COLO829 (cell line): ENCODE data around the gene TBX19.
A peak's percentile ranks its signal among the peaks of the same experiment; 100 is the strongest.

Experiments
- DNase-seq: peaks from one replicate; pipeline ENCODE4 v3.0.0; 2012; ENCODE audit warnings: low spot score

Gene TBX19

DNA sequence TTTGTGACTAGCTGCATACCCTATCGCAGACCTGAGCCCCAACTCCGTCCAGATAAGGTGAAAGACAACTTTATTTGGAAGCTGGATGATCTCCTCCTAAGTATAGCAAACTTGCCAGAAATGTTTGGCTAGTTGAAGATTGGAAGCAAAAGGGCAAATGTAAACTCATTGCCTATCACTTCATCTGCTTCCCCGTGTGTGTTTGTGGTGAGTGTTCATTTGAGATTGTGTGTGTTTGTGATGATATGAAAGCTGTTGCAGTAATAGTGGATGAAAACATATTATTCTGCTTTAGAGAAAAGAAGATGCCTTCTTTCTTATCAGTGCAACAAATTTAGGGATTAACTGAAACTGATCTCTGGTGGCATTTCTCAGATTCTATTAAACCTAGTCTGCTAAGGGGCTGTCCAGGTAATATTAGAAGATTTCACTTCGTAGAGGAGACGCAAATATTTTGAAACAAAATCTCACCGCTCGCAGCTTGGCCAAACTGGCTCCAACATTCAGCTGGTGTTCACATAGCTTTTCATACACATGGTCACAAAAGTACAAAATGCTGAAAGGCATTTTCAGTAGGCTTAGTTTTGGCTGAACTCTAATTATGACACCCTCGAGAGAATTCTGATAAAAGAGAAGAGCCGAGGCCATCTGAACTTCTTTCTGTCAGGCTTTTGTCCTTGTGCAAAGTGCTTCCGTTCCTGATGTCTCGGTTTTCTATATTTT, 1.1 kb downstream of the TBX19 start:
- no peak for DNase-seq

DNA sequence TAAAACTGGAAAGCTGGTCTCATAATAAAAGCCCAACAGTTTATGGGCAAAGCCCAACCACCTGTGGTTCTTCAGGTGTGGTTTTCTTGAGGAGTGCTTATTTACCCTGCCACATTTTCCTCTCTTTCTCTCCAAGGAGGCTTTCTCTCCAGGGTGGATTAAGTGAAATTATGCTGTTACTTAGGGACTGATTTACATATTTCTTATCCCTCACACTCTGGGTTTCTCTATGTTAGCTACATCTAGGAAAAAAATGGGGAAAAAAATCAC, 4.8 kb downstream of the TBX19 start:
- DNase-seq: no peak

DNA sequence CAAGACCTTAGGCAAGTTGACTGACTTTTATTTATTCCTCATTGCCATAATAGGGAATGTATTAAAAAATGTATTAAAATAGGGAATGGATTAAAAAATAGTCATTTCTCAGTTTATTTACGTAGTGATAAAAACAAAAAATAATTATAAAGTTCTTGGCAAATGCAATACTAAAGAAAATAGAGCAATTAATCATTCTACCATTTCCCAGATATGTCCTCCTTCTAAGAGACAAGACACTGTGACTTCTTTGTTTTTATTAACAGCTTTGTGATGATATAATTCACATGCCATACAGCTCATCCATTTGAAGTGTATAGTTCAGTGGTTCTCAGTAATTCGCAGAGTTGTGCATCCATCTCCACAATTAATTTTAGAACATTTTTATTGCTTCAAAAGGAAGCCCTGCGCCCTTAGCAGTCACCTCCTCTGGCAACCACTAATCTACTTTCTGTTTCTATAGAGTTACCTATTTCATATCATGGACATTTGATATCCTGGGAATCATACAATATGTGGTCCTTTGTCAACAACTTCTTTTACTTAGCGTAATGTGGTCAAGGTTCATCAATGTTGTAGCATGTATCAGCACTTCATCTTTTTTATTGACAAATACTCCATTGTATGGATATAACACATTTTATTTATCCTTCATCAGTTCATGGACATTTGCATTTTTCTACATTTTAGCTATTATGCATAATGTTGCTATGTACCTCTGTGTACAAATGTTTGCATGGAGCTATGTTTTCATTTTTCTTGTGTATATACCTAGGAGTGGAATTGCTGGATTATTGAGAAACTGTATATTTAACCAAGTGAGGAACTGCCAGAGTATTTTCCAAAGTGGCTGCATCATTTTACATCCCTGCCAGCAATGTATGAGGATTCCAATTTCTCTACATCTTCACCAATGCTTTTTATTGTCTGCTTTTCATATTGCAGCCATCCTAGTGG, 5.6 kb downstream of the TBX19 start:
- no peak for DNase-seq

DNA sequence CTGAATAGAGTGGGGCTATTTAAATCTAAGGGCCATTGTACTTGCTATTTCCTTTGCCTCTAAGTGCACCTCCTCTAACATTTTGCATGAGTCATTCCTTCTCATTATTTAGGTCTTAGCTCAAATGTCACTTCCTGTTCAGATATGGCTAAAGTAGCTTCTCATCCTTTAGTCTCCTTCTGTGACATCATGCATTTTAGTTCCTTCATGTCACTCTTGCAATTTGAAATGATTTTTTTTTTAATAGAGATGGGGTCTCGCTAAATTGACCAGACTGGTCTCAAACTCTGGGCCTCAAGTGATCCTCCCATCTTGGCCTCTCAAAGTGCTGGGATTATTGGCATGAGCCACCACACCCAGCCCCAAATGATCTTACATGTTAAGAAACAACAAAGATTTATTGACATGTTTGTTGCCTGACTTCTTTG, 6.6 kb downstream of the TBX19 start:
- DNase-seq: peak; percentile 76

DNA sequence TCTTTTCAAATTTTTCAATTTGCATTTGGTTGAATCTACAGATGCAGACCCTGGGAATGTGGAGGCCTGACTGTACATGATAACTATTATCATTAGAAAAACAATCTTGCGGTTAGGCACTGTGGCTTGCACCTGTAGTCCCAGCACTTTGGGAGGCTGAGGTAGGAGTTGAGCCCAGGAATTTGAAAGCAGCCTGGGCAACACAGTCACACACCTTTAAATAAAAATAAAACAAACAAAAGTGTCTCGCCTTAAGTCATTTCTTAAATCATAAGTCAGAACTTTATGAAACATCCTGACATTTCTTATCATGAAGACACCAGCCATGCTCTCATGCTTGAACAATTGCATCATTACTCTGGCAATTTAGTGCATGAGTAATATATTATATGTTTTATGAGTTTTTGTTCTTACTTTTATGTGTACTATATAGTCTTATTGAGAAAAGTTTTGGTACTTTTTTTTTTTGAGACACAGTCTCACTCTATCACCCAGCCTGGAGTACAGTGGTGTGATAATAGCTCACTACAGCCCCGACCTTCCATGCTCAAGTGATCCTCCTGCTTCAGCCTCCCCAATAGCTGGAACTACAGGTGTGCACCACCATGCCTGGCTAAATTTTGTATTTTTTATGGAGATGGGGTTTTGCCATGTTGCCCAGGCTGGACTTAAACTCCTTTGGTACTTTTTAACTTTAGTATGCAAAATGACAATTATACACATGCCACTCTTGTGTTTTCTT, 7.8 kb downstream of the TBX19 start:
- no peak for DNase-seq

DNA sequence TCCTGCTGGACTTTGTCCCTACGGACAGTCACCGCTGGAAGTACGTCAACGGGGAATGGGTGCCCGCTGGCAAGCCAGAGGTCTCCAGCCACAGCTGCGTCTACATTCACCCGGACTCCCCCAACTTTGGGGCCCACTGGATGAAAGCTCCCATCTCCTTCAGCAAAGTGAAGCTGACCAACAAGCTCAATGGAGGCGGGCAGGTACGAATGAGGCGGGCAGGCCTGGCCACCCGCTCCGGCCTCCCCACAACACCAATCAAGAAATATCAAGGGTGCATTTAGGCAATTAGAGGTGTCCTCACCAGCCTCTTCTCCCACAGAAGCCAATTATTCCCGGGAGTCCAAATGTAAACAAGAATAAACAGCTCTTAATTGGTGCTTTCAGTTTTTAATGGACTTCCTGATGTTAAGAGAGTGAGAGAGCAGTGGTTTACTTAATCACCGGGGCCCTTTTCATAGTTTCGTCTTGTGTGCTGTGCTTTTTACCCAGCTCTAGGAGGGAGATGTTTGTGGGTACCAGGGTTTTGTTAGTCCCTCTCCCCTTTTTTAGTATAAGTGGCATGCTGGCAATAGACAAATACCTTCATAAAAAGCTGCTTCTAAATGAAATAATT, 10.7 kb downstream of the TBX19 start:
- no peak for DNase-seq

DNA sequence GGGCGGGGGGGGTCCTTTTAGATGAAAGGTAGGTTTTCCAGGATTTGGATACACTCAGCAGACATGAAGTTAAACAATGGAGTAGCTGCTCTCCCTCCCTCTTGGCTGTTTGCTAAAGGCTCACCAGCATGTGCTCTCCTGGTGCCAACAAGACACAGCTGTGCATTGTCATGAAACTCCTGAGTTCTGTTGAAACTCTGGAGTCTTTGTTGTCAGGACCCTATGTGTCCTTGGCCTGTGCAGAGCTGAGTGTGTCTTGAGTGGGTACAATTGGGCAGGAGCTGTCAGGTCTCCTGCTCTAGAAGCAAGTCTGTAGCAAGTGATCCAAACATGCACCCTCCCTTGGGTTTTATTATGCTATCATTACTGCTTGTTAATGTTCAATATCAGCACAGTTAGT, 12.7 kb downstream of the TBX19 start:
- DNase-seq: no peak

DNA sequence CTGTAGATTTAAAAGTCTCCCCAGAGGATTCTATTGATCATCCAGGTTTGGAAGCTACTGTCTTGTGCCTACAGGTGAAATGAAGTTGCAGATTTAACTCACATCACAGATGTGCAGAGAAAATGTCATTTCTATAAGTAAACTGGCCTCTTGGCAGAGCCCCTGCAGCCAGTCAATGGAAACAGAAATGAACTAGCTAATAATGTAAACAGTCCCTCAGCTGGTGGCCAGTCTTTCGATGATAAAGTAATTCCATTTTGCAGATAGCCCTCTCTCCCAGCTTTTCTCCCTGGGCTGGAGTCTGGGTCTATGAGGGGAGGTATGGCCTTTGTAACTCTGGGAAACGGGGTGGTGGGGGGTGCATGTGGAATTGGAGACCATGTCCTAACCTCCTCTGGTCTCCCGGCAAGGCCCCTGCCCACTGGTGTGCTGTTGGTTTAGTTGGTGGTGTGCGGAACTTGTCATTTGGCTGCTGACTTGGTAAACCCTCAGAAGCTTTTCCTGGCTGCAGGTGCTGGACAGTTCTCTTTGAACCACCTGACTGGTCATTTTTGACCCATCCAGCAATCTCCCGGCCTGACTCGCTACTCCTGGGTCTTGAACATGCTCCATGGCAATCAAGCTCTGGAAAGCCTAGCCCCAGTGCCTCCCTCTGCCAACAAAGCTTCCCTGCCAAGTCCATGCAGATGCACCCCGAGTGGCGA, 14.9 kb downstream of the TBX19 start:
- no peak for DNase-seq

DNA sequence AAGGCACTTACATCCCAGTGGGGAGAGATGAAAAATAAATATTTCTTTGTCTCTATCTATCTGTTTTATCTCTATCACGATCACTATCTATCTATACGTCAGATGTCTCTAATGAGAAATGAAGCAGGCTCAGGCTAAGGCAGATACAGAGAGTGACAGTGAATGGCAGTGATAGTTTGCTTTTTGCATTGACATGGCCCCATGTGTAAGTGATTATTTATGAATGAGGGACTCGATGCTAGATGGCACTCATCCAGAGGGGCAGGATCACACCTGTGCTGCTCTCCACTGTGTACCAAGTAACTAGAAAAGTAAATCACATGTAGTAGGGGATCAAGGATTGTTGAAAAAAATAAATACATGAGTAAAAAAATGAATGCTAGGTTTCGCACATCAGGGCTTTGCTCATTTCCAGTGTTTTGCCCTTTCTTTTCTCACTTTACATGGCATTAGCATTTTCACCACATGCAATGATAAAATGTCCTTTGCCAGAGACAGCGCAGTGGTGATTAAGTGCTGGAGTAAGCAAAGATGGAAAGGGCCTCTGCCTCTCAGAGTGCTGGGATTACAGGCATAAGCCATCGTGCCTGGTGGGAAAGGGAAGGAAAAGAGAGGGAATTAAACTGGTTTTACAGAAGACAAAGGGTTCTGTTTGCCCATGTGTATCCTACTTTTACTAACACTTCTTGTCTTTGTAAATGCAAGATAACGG, 16.5 kb downstream of the TBX19 start:
- DNase-seq: no peak

DNA sequence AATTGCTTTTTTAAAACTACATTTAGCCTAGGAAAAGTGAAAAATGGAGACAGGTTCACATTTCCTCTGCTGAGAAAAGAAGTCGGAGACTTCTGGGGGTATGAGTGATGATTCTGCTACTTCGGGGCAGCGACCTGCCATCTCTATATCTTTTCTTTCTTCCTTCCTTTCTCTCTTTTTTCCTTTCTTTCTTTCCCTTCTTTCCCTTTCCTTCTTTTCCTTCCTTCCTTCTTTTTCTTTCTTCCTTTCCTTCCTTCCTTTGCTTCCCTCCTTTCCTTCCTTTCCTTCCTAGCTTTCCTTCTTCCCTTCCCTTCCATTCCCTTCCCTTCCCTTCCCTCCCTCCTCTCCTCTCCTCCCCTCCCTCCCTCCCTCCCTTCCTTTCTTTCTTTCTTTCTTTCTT, 17.8 kb downstream of the TBX19 start:
- no peak for DNase-seq

DNA sequence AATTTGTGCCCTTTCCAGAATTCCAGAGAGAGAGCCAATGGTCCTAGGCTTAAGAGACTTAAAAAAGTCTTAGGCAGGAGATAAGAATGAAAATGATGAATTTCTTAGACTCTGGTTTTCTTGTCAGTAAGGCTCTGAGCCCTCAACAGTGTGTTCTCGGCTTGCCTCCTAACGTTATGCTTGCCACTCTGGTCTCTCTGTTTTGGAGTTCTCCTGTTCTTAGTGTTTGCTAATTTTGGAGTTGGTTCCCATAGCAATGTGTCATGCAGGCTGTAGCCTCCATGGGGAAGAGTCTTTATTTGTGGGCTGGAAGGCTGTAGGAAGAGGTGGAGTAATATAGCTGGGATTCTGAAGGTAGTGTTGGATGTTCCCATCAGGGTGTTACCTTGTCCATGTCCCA, 19.9 kb downstream of the TBX19 start:
- no peak for DNase-seq

DNA sequence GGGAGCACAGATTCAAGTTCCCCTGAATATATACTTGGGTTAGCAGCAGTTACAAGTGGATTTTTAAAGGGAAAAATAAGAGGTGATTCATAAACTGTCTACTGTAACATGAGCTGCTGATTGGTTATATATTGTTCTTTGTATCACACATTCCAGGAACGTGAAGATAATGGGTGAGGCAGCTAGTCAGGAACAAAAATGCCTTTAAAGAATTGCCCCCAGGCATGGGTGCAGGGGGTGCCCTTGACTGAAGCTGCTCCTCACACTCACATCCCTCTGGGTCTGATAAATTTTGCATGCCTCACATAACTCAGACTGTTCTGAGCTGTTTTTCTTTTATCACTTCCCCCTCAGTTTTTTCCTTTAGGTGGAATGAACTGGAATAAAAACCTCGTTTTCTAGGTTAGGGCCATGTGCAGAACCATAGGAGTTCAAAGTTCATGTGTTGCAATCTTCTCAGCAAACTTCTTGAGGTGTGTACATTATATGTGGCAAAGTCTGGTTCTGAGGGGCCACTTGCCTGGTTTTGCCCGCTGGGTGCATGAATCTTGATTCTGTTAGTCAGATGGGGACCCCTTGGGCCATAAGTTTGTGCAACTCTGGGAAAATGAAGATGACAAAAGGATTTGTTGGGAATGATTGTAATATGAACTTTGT, 21.1 kb downstream of the TBX19 start:
- peak; percentile 85 for DNase-seq

DNA sequence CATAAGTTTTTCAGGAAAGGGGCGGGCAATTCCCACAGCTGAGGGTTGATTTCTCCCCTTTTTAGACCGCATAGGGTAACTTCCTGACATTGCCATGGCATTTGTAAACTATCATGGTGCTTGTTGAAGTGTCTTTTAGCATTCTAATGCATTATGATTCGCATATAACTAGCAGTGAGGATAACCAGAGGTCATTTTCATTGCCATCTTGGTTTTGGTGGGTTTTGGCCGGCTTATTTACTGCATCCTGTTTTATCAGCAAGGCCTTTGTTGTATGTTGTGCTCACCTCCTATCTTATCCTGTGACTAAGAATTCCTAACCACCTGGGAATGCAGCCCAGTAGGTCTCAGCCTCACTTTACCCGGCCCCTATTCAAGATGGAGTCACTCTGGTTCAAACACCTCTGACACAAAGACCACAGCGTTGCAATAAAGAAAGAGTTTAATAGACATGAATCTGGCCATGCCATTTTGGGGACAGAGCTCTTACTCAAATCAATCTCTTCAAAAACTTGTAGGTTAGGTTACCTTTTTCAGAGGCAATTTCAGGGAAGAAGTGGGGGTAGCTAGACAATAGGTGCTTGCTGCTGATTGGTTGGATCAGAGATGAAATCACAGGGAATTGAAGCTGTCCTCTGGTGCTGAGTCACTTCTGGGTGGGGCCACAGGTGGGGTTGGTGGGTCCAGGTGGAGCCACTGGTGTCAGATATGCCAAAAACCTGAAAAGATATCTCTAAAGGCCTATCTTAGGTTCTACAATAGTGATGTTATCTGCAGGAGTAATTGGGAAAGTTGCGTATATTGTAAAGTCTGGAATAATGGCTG, 23.3 kb downstream of the TBX19 start:
- DNase-seq: no peak

DNA sequence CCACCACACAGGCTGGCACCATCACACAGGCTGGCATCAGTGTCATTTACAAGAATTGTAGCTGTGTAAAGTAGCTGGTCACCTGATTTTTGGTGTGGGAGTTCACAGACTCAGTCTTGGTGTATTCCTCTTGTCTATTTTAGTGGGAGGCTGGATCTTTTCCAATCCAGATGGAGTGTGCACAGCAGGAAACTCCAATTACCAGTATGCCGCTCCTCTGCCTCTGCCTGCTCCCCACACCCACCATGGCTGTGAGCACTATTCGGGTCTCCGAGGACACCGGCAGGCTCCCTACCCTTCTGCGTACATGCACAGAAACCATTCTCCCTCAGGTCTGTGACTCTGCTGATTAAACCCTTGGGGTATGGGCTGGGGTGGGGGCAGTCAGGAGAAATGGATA, 24.2 kb downstream of the TBX19 start:
- no peak for DNase-seq

DNA sequence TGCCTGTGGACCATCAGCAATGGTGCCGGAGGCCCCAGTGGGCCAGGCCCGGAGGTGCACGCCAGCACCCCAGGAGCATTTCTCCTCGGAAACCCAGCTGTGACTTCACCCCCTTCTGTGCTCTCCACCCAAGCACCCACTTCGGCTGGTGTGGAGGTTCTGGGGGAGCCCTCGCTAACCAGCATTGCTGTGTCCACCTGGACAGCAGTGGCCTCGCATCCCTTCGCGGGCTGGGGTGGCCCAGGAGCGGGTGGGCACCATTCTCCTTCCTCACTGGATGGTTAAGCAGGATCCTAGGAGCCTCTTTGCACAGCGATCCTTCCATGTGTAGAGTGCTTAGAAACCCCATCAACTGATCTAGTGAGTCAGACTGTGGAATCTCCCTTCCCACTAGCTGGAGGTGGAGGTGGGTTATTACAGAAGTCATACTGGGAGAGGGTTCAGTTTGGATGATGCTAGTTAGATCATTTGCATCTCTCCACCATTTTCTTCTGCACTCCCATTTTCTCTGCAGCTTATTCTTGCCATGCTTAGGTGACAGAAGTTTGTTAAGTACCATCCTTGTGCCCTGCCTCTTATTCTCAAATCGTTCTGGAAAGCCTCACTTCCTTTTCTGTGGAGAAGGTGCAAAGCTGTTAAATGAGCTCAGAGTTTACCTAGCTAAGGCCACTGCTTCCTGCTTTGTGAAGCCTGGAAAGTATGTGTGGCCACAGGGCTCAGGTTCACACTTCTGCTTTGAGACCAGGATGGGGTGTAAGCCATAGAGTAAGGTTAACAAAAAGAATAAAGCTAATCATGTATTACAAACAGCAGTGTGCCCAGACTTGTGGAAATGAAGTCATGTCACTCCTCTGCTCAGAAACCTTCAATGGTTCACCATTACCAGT, 32.3 kb downstream of the TBX19 start:
- DNase-seq: no peak

DNA sequence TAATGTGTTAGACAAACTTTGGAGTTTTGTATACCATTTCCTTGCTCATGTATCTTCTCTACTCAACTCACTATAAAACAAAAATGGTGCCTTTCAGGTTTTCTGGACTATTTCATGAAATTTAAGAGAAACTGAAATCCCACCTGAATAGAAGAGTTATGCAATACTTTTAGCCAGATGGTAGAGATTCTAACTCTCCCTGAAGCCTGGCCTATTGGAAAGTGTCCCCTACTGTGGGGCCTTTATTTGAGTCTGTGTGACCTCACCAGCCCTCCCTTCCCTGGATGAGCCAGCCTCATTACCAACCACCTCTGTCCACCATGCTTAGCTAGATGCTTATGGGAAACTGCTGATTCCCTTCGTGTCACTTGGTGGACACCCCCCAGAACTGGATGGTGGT, 35.5 kb downstream of the TBX19 start:
- DNase-seq: no peak

DNA sequence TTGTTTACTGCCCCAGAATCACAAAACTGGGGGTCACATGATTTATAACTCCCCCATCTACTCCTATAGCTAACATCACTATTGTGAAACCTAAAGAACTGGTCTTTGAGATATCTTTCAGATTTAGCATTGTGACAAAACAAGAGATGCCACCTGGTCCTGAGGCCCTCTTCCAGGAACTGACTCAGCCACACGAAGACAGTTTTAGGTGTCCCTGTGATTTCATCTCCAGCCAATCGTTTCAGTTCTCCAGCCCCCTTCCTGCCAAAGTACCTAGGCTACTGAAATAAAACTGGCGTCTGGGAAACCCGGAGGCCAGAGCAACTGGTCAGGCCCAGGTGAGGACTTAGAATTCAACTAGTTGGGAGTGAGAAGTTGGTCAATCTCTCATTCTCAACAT, 36.6 kb downstream of the TBX19 start:
- no peak for DNase-seq

DNA sequence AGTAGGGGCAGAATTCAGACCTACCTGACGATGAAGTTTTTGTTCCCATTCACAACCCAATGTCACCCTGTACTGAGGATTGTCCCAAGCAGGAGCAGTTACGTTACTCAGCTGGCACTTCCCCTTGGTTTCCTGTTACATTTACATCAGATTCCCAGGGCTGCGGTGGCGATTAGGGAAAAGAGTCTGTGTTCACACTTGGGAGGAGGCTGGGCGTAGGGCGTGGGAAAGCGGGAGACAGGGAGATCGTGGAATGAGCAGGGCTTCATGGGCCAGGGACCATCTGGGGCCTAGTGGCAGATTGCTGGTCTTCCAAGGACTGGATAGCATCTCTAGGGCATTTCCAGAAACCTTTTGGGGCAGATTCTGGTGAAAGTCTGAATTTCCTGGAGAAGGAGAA, 39.0 kb downstream of the TBX19 start:
- no peak for DNase-seq

DNA sequence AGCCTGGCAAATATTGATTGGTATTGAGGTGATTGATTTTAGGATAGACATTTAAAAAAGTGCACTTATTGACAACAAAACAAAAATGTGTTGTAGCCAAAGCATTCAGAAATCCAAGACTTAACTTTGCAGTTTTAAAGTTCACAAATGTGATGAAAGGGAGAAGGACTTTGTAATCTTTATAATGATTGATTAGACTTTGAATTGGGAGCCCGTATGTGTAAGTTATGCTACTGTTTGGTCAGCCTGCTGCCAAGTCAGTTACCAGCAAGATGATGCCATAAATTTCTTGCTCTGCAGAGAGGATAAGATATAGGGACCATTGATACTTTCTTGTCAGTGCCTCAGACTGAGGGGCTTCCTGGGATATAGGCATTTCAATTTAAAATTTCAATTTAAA, 39.5 kb downstream of the TBX19 start:
- DNase-seq: no peak
